Ishikawa (cell line): Measurements from ENCODE around the gene IQGAP1.

Experiments
- CEBPB ChIP-seq: IDR thresholded peaks from 2 replicates; pipeline ENCODE4 v1.6.1; 2012
- CREB1 ChIP-seq: IDR thresholded peaks from 2 replicates; pipeline ENCODE4 v1.6.1; 2012; ENCODE audit warnings: low read depth
- EP300 ChIP-seq: IDR thresholded peaks from 2 replicates; pipeline ENCODE4 v1.6.1; 2012; ENCODE audit warnings: borderline replicate concordance
- FOXM1 ChIP-seq: IDR thresholded peaks from 2 replicates; pipeline ENCODE4 v1.6.1; 2012; ENCODE audit warnings: low read depth, borderline replicate concordance
- RAD21 ChIP-seq: IDR thresholded peaks from 2 replicates; pipeline ENCODE4 v1.6.1; 2012; ENCODE audit warnings: low read depth
- TAF1 ChIP-seq: IDR thresholded peaks from 2 replicates; pipeline ENCODE4 v1.6.1; 2012; ENCODE audit warnings: low read depth, mild to moderate bottlenecking
- TCF12 ChIP-seq: IDR thresholded peaks from 2 replicates; pipeline ENCODE4 v1.6.1; 2012; ENCODE audit warnings: low read depth
- YY1 ChIP-seq: IDR thresholded peaks from 2 replicates; pipeline ENCODE4 v1.6.1; 2012; ENCODE audit warnings: low read depth
- ZBTB7A ChIP-seq: IDR thresholded peaks from 2 replicates; pipeline ENCODE4 v1.6.1; 2012; ENCODE audit warnings: low read depth
- TF ChIP-seq, protein P1 (sequence below): IDR thresholded peaks from 2 replicates; pipeline ENCODE4 v1.6.1; 2012; ENCODE audit warnings: low read depth, mild to moderate bottlenecking
- TF ChIP-seq, protein P2 (sequence below): IDR thresholded peaks from 2 replicates; pipeline ENCODE4 v1.6.1; 2012
- TF ChIP-seq, protein P3 (sequence below): IDR thresholded peaks from 2 replicates; pipeline ENCODE4 v1.6.1; 2012

DNA sequence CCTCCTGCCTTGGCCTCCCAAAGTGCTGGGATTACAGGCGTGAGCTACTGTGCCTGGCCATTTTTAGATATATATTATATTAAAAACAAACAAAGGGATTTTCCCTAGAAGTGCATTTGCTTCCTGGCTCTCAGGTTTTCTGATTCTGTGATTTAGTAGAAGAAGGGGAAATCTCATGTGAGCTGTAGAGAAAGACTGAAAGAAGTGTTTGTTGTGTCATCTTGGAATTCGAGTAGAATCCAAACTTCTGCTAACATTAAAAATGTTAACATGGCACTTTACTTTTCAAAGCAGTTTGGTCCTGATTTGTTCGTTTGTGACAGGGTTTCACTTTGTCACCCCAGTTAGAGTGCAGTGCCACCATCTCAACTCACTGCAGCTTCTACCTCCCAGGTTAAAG is 34.9 kb downstream of the IQGAP1 start:
- TF ChIP-seq YY1 (no peak), EP300 (no peak), TCF12 (no peak), CREB1 (no peak), TAF1 (no peak), FOXM1 (no peak), CEBPB (no peak), ZBTB7A (no peak), RAD21 (no peak)
- TF ChIP-seq, protein P1, sequence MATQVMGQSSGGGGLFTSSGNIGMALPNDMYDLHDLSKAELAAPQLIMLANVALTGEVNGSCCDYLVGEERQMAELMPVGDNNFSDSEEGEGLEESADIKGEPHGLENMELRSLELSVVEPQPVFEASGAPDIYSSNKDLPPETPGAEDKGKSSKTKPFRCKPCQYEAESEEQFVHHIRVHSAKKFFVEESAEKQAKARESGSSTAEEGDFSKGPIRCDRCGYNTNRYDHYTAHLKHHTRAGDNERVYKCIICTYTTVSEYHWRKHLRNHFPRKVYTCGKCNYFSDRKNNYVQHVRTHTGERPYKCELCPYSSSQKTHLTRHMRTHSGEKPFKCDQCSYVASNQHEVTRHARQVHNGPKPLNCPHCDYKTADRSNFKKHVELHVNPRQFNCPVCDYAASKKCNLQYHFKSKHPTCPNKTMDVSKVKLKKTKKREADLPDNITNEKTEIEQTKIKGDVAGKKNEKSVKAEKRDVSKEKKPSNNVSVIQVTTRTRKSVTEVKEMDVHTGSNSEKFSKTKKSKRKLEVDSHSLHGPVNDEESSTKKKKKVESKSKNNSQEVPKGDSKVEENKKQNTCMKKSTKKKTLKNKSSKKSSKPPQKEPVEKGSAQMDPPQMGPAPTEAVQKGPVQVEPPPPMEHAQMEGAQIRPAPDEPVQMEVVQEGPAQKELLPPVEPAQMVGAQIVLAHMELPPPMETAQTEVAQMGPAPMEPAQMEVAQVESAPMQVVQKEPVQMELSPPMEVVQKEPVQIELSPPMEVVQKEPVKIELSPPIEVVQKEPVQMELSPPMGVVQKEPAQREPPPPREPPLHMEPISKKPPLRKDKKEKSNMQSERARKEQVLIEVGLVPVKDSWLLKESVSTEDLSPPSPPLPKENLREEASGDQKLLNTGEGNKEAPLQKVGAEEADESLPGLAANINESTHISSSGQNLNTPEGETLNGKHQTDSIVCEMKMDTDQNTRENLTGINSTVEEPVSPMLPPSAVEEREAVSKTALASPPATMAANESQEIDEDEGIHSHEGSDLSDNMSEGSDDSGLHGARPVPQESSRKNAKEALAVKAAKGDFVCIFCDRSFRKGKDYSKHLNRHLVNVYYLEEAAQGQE, result no peak
- TF ChIP-seq, protein P2, sequence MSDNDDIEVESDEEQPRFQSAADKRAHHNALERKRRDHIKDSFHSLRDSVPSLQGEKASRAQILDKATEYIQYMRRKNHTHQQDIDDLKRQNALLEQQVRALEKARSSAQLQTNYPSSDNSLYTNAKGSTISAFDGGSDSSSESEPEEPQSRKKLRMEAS, result no peak
- TF ChIP-seq, protein P3, sequence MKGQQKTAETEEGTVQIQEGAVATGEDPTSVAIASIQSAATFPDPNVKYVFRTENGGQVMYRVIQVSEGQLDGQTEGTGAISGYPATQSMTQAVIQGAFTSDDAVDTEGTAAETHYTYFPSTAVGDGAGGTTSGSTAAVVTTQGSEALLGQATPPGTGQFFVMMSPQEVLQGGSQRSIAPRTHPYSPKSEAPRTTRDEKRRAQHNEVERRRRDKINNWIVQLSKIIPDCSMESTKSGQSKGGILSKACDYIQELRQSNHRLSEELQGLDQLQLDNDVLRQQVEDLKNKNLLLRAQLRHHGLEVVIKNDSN, result no peak
